Liver (tissue), 9 donors: ENCODE data around the gene STAC2. TPM values are rescaled to one million over a fixed set of nuclear protein-coding genes. Genes with fewer than 3 reads are reported as not detected.

Experiments
- DNase-seq: peaks from one replicate; pipeline ENCODE4 v3.0.0-alpha.2; 2017; ENCODE audit warnings: low spot score
- H3K27ac ChIP-seq, 2 donors: one replicate each; pipeline ENCODE4 v1.7.0; 2013; ENCODE audit warnings: inconsistent platforms in 2 of 2, low read length in 2 of 2, control low read depth in 1 of 2, low read depth in 1 of 2, mild to moderate bottlenecking in 1 of 2
- H3K27me3 ChIP-seq, 4 donors: one replicate each; pipeline versions ENCODE4 v1.6.1 to v1.7.0; 2013; ENCODE audit warnings: low read length in 3 of 4, inconsistent platforms in 1 of 4, mild to moderate bottlenecking in 1 of 4, moderate library complexity in 1 of 4; ENCODE audit not compliant: control insufficient read depth in 4 of 4, insufficient read depth in 4 of 4
- H3K36me3 ChIP-seq, 4 donors: one replicate each; pipeline versions ENCODE4 v1.6.1 to v1.7.0; 2013; ENCODE audit warnings: low read length in 3 of 4, mild to moderate bottlenecking in 3 of 4, low read depth in 1 of 4, moderate library complexity in 1 of 4; ENCODE audit not compliant: control insufficient read depth in 4 of 4, insufficient read depth in 3 of 4
- H3K4me1 ChIP-seq, 4 donors: one replicate each; pipeline versions ENCODE4 v1.6.1 to v1.7.0; 2013; ENCODE audit warnings: low read length in 3 of 4, mild to moderate bottlenecking in 3 of 4, moderate library complexity in 1 of 4; ENCODE audit not compliant: control insufficient read depth in 4 of 4, insufficient read depth in 4 of 4
- H3K4me3 ChIP-seq, 3 donors: one replicate each; pipeline versions ENCODE4 v1.6.1 to v1.7.0; 2013; ENCODE audit warnings: low read length in 3 of 3, control low read depth in 1 of 3, low read depth in 1 of 3, mild to moderate bottlenecking in 1 of 3
- H3K9ac ChIP-seq, 2 donors: one replicate each; pipeline ENCODE4 v1.7.0; 2013; ENCODE audit warnings: low read length in 2 of 2, mild to moderate bottlenecking in 2 of 2, moderate library complexity in 2 of 2, control low read depth in 1 of 2, low read depth in 1 of 2
- H3K9me3 ChIP-seq, 4 donors: one replicate each; pipeline versions ENCODE4 v1.6.1 to v1.7.0; 2013; ENCODE audit warnings: low read length in 3 of 4; ENCODE audit not compliant: control insufficient read depth in 4 of 4
- ATF3 ChIP-seq: IDR thresholded peaks from 2 replicates; pipeline ENCODE4 v1.6.1; 2016; ENCODE audit warnings: antibody characterized with exemption
- FOXA1 ChIP-seq: IDR thresholded peaks from 2 replicates; pipeline ENCODE4 v1.6.1; 2016; ENCODE audit warnings: antibody characterized with exemption
- FOXA2 ChIP-seq: IDR thresholded peaks from 2 replicates; pipeline ENCODE4 v1.6.1; 2016; ENCODE audit warnings: antibody characterized with exemption
- GABPA ChIP-seq, 2 donors: IDR thresholded peaks in 1 of 2; conservative IDR thresholded peaks in 1 of 2; 2 replicates each; pipeline ENCODE4 v1.6.1; 2016; ENCODE audit warnings: antibody characterized with exemption in 2 of 2, mild to moderate bottlenecking in 1 of 2, moderate library complexity in 1 of 2
- HNF4A ChIP-seq, 2 donors: conservative IDR thresholded peaks; 2 replicates each; pipeline ENCODE4 v1.6.1; 2016; ENCODE audit warnings: antibody characterized with exemption in 2 of 2, mild to moderate bottlenecking in 2 of 2
- HNF4G ChIP-seq: IDR thresholded peaks from 2 replicates; pipeline ENCODE4 v1.6.1; 2016; ENCODE audit warnings: antibody characterized with exemption
- JUND ChIP-seq, 2 donors: IDR thresholded peaks; 2 replicates each; pipeline ENCODE4 v1.6.1; 2016; ENCODE audit warnings: antibody characterized with exemption in 2 of 2
- NR2F2 ChIP-seq: IDR thresholded peaks from 2 replicates; pipeline ENCODE4 v1.6.1; 2016; ENCODE audit warnings: antibody characterized with exemption
- RAD21 ChIP-seq, 2 donors: IDR thresholded peaks; 2 replicates each; pipeline ENCODE4 v1.6.1; 2016; ENCODE audit warnings: antibody characterized with exemption in 2 of 2, mild to moderate bottlenecking in 2 of 2
- REST ChIP-seq: IDR thresholded peaks from 2 replicates; pipeline ENCODE4 v1.6.1; 2016; ENCODE audit warnings: antibody characterized with exemption, mild to moderate bottlenecking
- RXRA ChIP-seq, 2 donors: IDR thresholded peaks; 2 replicates each; pipeline ENCODE4 v1.6.1; 2017 to 2018; ENCODE audit warnings: antibody characterized with exemption in 2 of 2, mild to moderate bottlenecking in 1 of 2
- TAF1 ChIP-seq: conservative IDR thresholded peaks from 2 replicates; pipeline ENCODE4 v1.6.1; 2016; ENCODE audit warnings: antibody characterized with exemption, mild to moderate bottlenecking
- YY1 ChIP-seq: IDR thresholded peaks from 2 replicates; pipeline ENCODE4 v1.6.1; 2016; ENCODE audit warnings: antibody characterized with exemption, mild to moderate bottlenecking
- ZBTB33 ChIP-seq: IDR thresholded peaks from 2 replicates; pipeline ENCODE4 v1.6.1; 2016; ENCODE audit warnings: antibody characterized with exemption
- WGBS: extraction: QIAGEN DNeasy Blood & Tissue Kit; methylation state at CpG from one replicate; pipeline ENCODE4 v1.1.7; 2013; 5-methylcytosine and 5-hydroxymethylcytosine counted together
- polyA plus RNA-seq, 2 donors: library from polyadenylated mRNA; stranded (reverse) in 1 of 2; unstranded in 1 of 2; fragments of 200-250 nt in 1 of 2; fragments of >200 nt in 1 of 2; fragmentation: Nextera tagmentation in 1 of 2; extraction: Ambion mirVana in 1 of 2; gene quantifications; one replicate each; pipeline versions ENCODE4 v1.2.1 to v1.2.3, GENCODE V29; 2013 to 2015
- total RNA-seq, 2 donors: library from RNA; depleted of rRNA; stranded (reverse); fragments of >200 nt; gene quantifications; one replicate each; pipeline ENCODE4 v1.2.3, GENCODE V29; 2014
- donor health status: healthy.
- donor health status: healthy.
- donor health status: healthy.
- donor health status: healthy.
- donor health status: healthy.

STAC2 gene
- total and polyA plus RNA-seq, 4 donors, result not detected

GRCh38 chr17:39222866-39223834 lies 2.6 kb downstream of the STAC2 start:
- H3K4me1 ChIP-seq, result peaks cover 0 to 15% (median 6%) of the 10 kb centered on the region in 4 donors
- DNase-seq, result no peak
- 78% methylated on average over 9 of the region's 9 CpGs for WGBS

More at GRCh38 chr17:39222866-39223834, 2.6 kb downstream of the STAC2 start:
- Histone ChIP-seq H3K9me3 (no peaks in the 10 kb centered on the region), H3K9ac (no peak overlapping the region), H3K36me3 (no peaks in the 10 kb centered on the region), H3K27ac (no peak overlapping the region), H3K4me3 (no peak overlapping the region), H3K27me3 (peaks cover 0 to 6% (median 6%) of the 10 kb centered on the region in 4 donors)
- TF ChIP-seq YY1 (no peak), FOXA2 (no peak), FOXA1 (no peak), TAF1 (no peak), NR2F2 (no peak), GABPA (IDR thresholded peaks at IDR 0.05 in 1 of 2, conservative IDR thresholded peaks at IDR 0.05 in 1 of 2) (no peak), ATF3 (no peak), HNF4A (conservative IDR thresholded peaks at IDR 0.05) (no peak), RXRA (IDR thresholded peaks at IDR 0.05) (no peak), ZBTB33 (no peak), HNF4G (no peak), RAD21 (IDR thresholded peaks at IDR 0.05) (no peak), JUND (IDR thresholded peaks at IDR 0.05) (no peak), REST (no peak)
